ENCODE data around the gene RPL37A. TPM values are rescaled to one million over a fixed set of nuclear protein-coding genes. Genes with fewer than 3 reads are reported as not detected.
"Not testable (repeated sequence)": the region's sequence is repeated elsewhere in the genome, so short reads cannot be mapped to it uniquely, and the experiment has no call there.

Gene RPL37A
- total RNA-seq, 1 donor from 2014 or later, result 2,608 TPM

DNA sequence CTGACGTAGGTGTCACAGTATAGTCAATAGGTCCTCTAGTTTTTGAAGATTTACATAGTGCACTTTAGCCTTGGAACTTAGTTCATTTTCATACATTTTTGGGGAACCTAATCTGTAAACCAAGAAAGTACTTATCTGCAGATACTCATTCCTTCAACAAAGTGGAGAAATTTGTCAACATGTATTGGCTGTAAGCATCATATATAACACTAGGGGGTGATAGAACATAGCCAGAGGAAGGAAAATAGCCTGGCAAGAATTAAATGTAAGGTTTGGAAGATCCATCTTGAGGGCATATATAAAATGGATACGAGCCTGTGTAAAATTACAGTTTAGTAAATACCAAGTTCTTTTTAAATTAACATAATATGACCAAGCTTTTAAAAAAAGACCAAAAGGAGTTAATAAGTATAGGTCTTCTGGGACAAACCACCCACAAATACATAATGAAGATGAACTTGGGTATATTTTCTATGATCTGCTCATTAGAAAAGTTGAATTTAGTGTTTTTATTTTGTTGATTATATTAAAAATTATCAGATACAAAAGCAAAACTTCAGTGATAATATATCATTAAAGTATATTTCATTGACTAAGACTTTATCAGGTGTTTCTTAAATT lies 18.2 kb downstream of the RPL37A start:
- no peak overlapping the region for H3K4me3 Mint-ChIP-seq (ENCODE audit: unreplicated experiment)
- no peaks in the 10 kb centered on the region for H3K36me3 Mint-ChIP-seq (ENCODE audit: unreplicated experiment)
- DNase-seq (ENCODE audit: extremely low spot score, unreplicated experiment), result no peak
- no peak overlapping the region for H3K27ac Mint-ChIP-seq (ENCODE audit: unreplicated experiment)
- H3K4me1 Mint-ChIP-seq (ENCODE audit: unreplicated experiment), result peaks cover 17% of the 10 kb centered on the region
- H3K9me3 Mint-ChIP-seq (ENCODE audit: unreplicated experiment), result no peaks in the 10 kb centered on the region
- peak; percentile 84 for TF ChIP-seq CTCF (IDR thresholded peaks at IDR 0.05)
- H3K27me3 Mint-ChIP-seq (ENCODE audit: unreplicated experiment), result no peaks in the 10 kb centered on the region

DNA sequence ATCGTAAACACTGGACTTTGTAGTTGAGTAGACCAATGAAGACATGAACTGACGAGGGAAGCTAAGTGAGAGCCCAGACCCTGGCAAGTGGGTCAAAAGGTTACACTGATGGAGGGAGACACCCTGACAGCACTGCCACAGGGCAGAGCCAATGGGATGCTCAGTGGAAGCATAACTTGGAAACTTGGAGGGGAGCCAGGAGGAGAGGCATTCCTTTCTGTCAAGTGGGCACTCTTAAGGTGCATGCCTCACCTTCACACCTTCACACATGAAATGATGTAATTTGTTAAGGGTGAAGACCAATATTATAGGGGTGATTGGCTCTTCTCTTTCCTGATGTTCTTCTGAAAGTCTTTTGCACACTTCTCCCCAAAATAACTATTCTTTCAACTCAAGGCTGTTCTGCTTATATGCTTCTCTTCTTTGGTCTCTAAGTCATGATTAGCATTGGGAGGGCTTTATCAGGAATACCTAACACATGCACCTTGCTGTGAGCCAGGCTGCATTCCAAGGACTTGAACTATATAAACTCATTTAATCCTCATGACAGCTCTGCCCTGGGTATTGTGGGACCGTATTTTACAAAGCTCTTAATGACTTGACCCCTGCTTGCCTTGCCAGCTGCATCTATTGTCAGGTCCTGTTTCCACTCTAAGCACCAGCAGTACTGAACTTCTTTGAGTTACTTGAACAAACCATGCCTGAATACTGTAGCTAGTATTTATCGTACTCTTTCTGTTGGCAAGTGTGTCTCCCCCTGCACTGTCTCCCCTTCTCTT lies 19.0 kb downstream of the RPL37A start:
- Mint-ChIP-seq H3K27me3 (ENCODE audit: unreplicated experiment) (no peaks in the 10 kb centered on the region), H3K9me3 (ENCODE audit: unreplicated experiment) (no peaks in the 10 kb centered on the region), H3K4me1 (ENCODE audit: unreplicated experiment) (peaks cover 17% of the 10 kb centered on the region), H3K4me3 (ENCODE audit: unreplicated experiment) (no peak overlapping the region), H3K27ac (ENCODE audit: unreplicated experiment) (no peak overlapping the region), H3K36me3 (ENCODE audit: unreplicated experiment) (peaks cover 4% of the 10 kb centered on the region)
- no peak for TF ChIP-seq CTCF (IDR thresholded peaks at IDR 0.05)
- no peak for DNase-seq (ENCODE audit: extremely low spot score, unreplicated experiment)

GRCh38 chr2:216518566-216519119 lies 20.0 kb downstream of the RPL37A start:
- H3K4me3 Mint-ChIP-seq (ENCODE audit: unreplicated experiment); H3K9me3 Mint-ChIP-seq (ENCODE audit: unreplicated experiment); H3K27me3 Mint-ChIP-seq (ENCODE audit: unreplicated experiment); DNase-seq (ENCODE audit: extremely low spot score, unreplicated experiment); H3K36me3 Mint-ChIP-seq (ENCODE audit: unreplicated experiment): not testable (repeated sequence)
- H3K4me1 Mint-ChIP-seq (ENCODE audit: unreplicated experiment), result peaks cover 17% of the 10 kb centered on the region
- peak overlapping the region; percentile 35 for H3K27ac Mint-ChIP-seq (ENCODE audit: unreplicated experiment)

- H3K4me1 Mint-ChIP-seq (ENCODE audit: unreplicated experiment), result peaks cover 17% of the 10 kb centered on the region
- no peak overlapping the region for H3K4me3 Mint-ChIP-seq (ENCODE audit: unreplicated experiment)
- H3K27ac Mint-ChIP-seq (ENCODE audit: unreplicated experiment), result peak overlapping the region; percentile 47
- peaks cover 6% of the 10 kb centered on the region for H3K9me3 Mint-ChIP-seq (ENCODE audit: unreplicated experiment)
- peak; percentile 89 for TF ChIP-seq CTCF (IDR thresholded peaks at IDR 0.05)
- DNase-seq (ENCODE audit: extremely low spot score, unreplicated experiment), result no peak
- H3K36me3 Mint-ChIP-seq (ENCODE audit: unreplicated experiment), result peaks cover 4% of the 10 kb centered on the region
- H3K27me3 Mint-ChIP-seq (ENCODE audit: unreplicated experiment), result no peaks in the 10 kb centered on the region
Measured at GRCh38 chr2:216519154-216519762, 20.6 kb downstream of the RPL37A start.

- Mint-ChIP-seq H3K4me1 (ENCODE audit: unreplicated experiment) (peaks cover 17% of the 10 kb centered on the region), H3K27ac (ENCODE audit: unreplicated experiment) (peak overlapping the region; percentile 47), H3K27me3 (ENCODE audit: unreplicated experiment) (no peaks in the 10 kb centered on the region), H3K9me3 (ENCODE audit: unreplicated experiment) (peaks cover 8% of the 10 kb centered on the region), H3K36me3 (ENCODE audit: unreplicated experiment) (peaks cover 4% of the 10 kb centered on the region), H3K4me3 (ENCODE audit: unreplicated experiment) (no peak overlapping the region)
- TF ChIP-seq CTCF (IDR thresholded peaks at IDR 0.05), result no peak
- no peak for DNase-seq (ENCODE audit: extremely low spot score, unreplicated experiment)
Measured at GRCh38 chr2:216520112-216520511, 21.5 kb downstream of the RPL37A start.
